Measurements from ENCODE around the gene PROSER1. TPM values are rescaled to one million over a fixed set of nuclear protein-coding genes. Genes with fewer than 3 reads are reported as not detected.

Gene PROSER1
- total RNA-seq, 1 donor from 2014 or later, result 63.7 TPM

- TF ChIP-seq CTCF (IDR thresholded peaks at IDR 0.05; ENCODE audit: partially characterized antibody, unreplicated experiment), result no peak
- H3K27me3 Mint-ChIP-seq (ENCODE audit: unreplicated experiment), result peaks cover 2% of the 10 kb centered on the region
- H3K9me3 Mint-ChIP-seq (ENCODE audit: unreplicated experiment), result peaks cover 11% of the 10 kb centered on the region
- H3K36me3 Mint-ChIP-seq (ENCODE audit: unreplicated experiment), result no peaks in the 10 kb centered on the region
- H3K4me1 Mint-ChIP-seq (ENCODE audit: low read depth, unreplicated experiment), result peaks cover 19% of the 10 kb centered on the region
- no peak for DNase-seq
- no peak overlapping the region for H3K27ac Mint-ChIP-seq (ENCODE audit: unreplicated experiment)
- H3K4me3 Mint-ChIP-seq (ENCODE audit: unreplicated experiment), result peak overlapping the region; percentile 90
These were observed 2.7 kb downstream of the PROSER1 start for GRCh38 chr13:39035204-39035603.

- no peak for TF ChIP-seq CTCF (IDR thresholded peaks at IDR 0.05; ENCODE audit: partially characterized antibody, unreplicated experiment)
- no peak for DNase-seq
- Mint-ChIP-seq H3K27me3 (ENCODE audit: unreplicated experiment) (peaks cover 2% of the 10 kb centered on the region), H3K4me3 (ENCODE audit: unreplicated experiment) (peak overlapping the region; percentile 59), H3K36me3 (ENCODE audit: unreplicated experiment) (no peaks in the 10 kb centered on the region), H3K27ac (ENCODE audit: unreplicated experiment) (no peak overlapping the region), H3K4me1 (ENCODE audit: low read depth, unreplicated experiment) (peaks cover 19% of the 10 kb centered on the region), H3K9me3 (ENCODE audit: unreplicated experiment) (peaks cover 11% of the 10 kb centered on the region)
These were observed 3.8 kb downstream of the PROSER1 start for GRCh38 chr13:39034085-39034484.

- Mint-ChIP-seq H3K27me3 (ENCODE audit: unreplicated experiment) (peaks cover 1% of the 10 kb centered on the region), H3K9me3 (ENCODE audit: unreplicated experiment) (peaks cover 10% of the 10 kb centered on the region), H3K4me1 (ENCODE audit: low read depth, unreplicated experiment) (peaks cover 19% of the 10 kb centered on the region), H3K4me3 (ENCODE audit: unreplicated experiment) (no peak overlapping the region), H3K27ac (ENCODE audit: unreplicated experiment) (no peak overlapping the region), H3K36me3 (ENCODE audit: unreplicated experiment) (no peaks in the 10 kb centered on the region)
- TF ChIP-seq CTCF (IDR thresholded peaks at IDR 0.05; ENCODE audit: partially characterized antibody, unreplicated experiment), result no peak
- no peak for DNase-seq
These were observed 5.7 kb downstream of the PROSER1 start for GRCh38 chr13:39032150-39032549.

- Mint-ChIP-seq H3K36me3 (ENCODE audit: unreplicated experiment) (no peaks in the 10 kb centered on the region), H3K27me3 (ENCODE audit: unreplicated experiment) (no peaks in the 10 kb centered on the region), H3K9me3 (ENCODE audit: unreplicated experiment) (no peaks in the 10 kb centered on the region), H3K27ac (ENCODE audit: unreplicated experiment) (no peak overlapping the region), H3K4me1 (ENCODE audit: low read depth, unreplicated experiment) (no peaks in the 10 kb centered on the region), H3K4me3 (ENCODE audit: unreplicated experiment) (no peak overlapping the region)
- DNase-seq, result no peak
- TF ChIP-seq CTCF (IDR thresholded peaks at IDR 0.05; ENCODE audit: partially characterized antibody, unreplicated experiment), result no peak
These were observed 12.5 kb downstream of the PROSER1 start for GRCh38 chr13:39025433-39025839.

- no peak for TF ChIP-seq CTCF (IDR thresholded peaks at IDR 0.05; ENCODE audit: partially characterized antibody, unreplicated experiment)
- no peak overlapping the region for H3K27ac Mint-ChIP-seq (ENCODE audit: unreplicated experiment)
- no peaks in the 10 kb centered on the region for H3K9me3 Mint-ChIP-seq (ENCODE audit: unreplicated experiment)
- H3K4me3 Mint-ChIP-seq (ENCODE audit: unreplicated experiment), result no peak overlapping the region
- DNase-seq, result no peak
- H3K4me1 Mint-ChIP-seq (ENCODE audit: low read depth, unreplicated experiment), result no peaks in the 10 kb centered on the region
- no peaks in the 10 kb centered on the region for H3K27me3 Mint-ChIP-seq (ENCODE audit: unreplicated experiment)
- H3K36me3 Mint-ChIP-seq (ENCODE audit: unreplicated experiment), result no peaks in the 10 kb centered on the region
These were observed 14.1 kb downstream of the PROSER1 start for GRCh38 chr13:39023761-39024160.
